Stimulated activated CD8-positive, alpha-beta memory T cell treated with anti-CD3 and anti-CD28 coated beads, Interleukin-7, amount 100 ng/mL, for 1 hour (primary cell): ENCODE measurements around the gene TRIM31.
"Not testable (repeated sequence)": the region's sequence is repeated elsewhere in the genome, so short reads cannot be mapped to it uniquely, and the experiment has no call there.

Experiments
- DNase-seq, 2 donors: peaks; one replicate each; pipeline ENCODE4 v3.0.0-alpha.2; 2020; ENCODE audit warnings: low read depth in 2 of 2

TRIM31 gene

GRCh38 chr6:30149858-30150550 is 37.1 kb upstream of the TRIM31 start:
- DNase-seq, result no peak

- DNase-seq, result no peak
Measured at GRCh38 chr6:30149234-30149633, 36.3 kb upstream of the TRIM31 start.

- no peak for DNase-seq
Measured at GRCh38 chr6:30147096-30147495, 34.2 kb upstream of the TRIM31 start.

- DNase-seq, result no peak
Measured at GRCh38 chr6:30145818-30146217, 32.9 kb upstream of the TRIM31 start.

GRCh38 chr6:30144811-30145210 is 31.9 kb upstream of the TRIM31 start:
- no peak for DNase-seq

GRCh38 chr6:30143780-30144179 is 30.9 kb upstream of the TRIM31 start:
- no peak for DNase-seq

GRCh38 chr6:30142665-30143064 is 29.8 kb upstream of the TRIM31 start:
- DNase-seq, result no peak

- not testable (repeated sequence) for DNase-seq
Measured at GRCh38 chr6:30140240-30140639, 27.4 kb upstream of the TRIM31 start.

GRCh38 chr6:30136570-30137286 is 23.8 kb upstream of the TRIM31 start:
- no peak for DNase-seq

GRCh38 chr6:30135757-30136156 is 22.9 kb upstream of the TRIM31 start, which contains the start of gene TRIM40:
TSS of gene TRIM40 (plus strand) at chr6:30136140. CDS start at chr6:30137037, 897 bp downstream.
- DNase-seq, result no peak

- DNase-seq, result no peak
Measured at GRCh38 chr6:30135147-30135546, 22.3 kb upstream of the TRIM31 start.

GRCh38 chr6:30131947-30132497 is 19.1 kb upstream of the TRIM31 start:
- DNase-seq, result no peak

- peak; percentile 18 to 19 for DNase-seq
Measured at GRCh38 chr6:30130887-30131862, 18.3 kb upstream of the TRIM31 start.

GRCh38 chr6:30130179-30130679 is 17.3 kb upstream of the TRIM31 start:
- no peak for DNase-seq

- no peak for DNase-seq
Measured at GRCh38 chr6:30129265-30130178, 16.6 kb upstream of the TRIM31 start.

- DNase-seq, result no peak
Measured at GRCh38 chr6:30127238-30128093, 14.6 kb upstream of the TRIM31 start.

- no peak for DNase-seq
Measured at GRCh38 chr6:30122515-30122914, 9.6 kb upstream of the TRIM31 start.

- DNase-seq, result no peak
Measured at GRCh38 chr6:30121446-30122366, 8.8 kb upstream of the TRIM31 start.
